ENCODE data around the gene C11orf97. TPM values are rescaled to one million over a fixed set of nuclear protein-coding genes. Genes with fewer than 3 reads are reported as not detected.

The C11orf97 gene
- total and polyA plus RNA-seq, 2 of the 8 experiments (the other 6 are each of a cell fraction or from before 2014, with no cell fraction given) = not detected

GRCh38 chr11:94558468-94558867, 46.2 kb downstream of the C11orf97 start (continued):
- no peak for TF ChIP-seq CHD7 (IDR thresholded peaks at IDR 0.05; ENCODE audit: insufficient replicate concordance, low read length)
- no peak for TF ChIP-seq CBX8 (IDR thresholded peaks at IDR 0.05; ENCODE audit: borderline replicate concordance, low read depth, low read length)
- no peak for TF ChIP-seq FOSL1 (IDR thresholded peaks at IDR 0.05; ENCODE audit: insufficient read depth, low read depth, low read length)
- no peak for TF ChIP-seq MAFK (IDR thresholded peaks at IDR 0.05; ENCODE audit: low read depth, low read length)
- no peak for TF ChIP-seq CBX5 (IDR thresholded peaks at IDR 0.05; ENCODE audit: low read depth, low read length)
- TF ChIP-seq SIRT6 (IDR thresholded peaks at IDR 0.05; ENCODE audit: low read length) = no peak
- TF ChIP-seq TCF12 (IDR thresholded peaks at IDR 0.05; ENCODE audit: low read depth, low read length) = no peak
- no peak for TF ChIP-seq SIX5 (IDR thresholded peaks at IDR 0.05; ENCODE audit: low read depth, low read length)
- TF ChIP-seq SRF (IDR thresholded peaks at IDR 0.05; ENCODE audit: low read depth, low read length) = no peak
- no peak for TF ChIP-seq CHD2 (IDR thresholded peaks at IDR 0.05; ENCODE audit: low read length)
- no peak for TF ChIP-seq USF2 (IDR thresholded peaks at IDR 0.05; ENCODE audit: low read length)
- TF ChIP-seq POLR2AphosphoS5 (IDR thresholded peaks at IDR 0.05; ENCODE audit: low read depth, low read length) = no peak

All from H1 (cell line).